GM12873 (cell line): ENCODE measurements around the gene UCMA.

Experiments used
- TF ChIP-seq, protein P1 (sequence below): IDR thresholded peaks from 2 replicates; pipeline ENCODE4 v1.5.1; 2012; ENCODE audit warnings: low read depth, mild to moderate bottlenecking, moderate library complexity, low read length, control low read depth; ENCODE audit not compliant: insufficient read depth; ENCODE audit errors: missing control alignments

Gene UCMA

GRCh38 chr10:13227031-13227430 is 7.1 kb downstream of the UCMA start:
- TF ChIP-seq, protein P1, sequence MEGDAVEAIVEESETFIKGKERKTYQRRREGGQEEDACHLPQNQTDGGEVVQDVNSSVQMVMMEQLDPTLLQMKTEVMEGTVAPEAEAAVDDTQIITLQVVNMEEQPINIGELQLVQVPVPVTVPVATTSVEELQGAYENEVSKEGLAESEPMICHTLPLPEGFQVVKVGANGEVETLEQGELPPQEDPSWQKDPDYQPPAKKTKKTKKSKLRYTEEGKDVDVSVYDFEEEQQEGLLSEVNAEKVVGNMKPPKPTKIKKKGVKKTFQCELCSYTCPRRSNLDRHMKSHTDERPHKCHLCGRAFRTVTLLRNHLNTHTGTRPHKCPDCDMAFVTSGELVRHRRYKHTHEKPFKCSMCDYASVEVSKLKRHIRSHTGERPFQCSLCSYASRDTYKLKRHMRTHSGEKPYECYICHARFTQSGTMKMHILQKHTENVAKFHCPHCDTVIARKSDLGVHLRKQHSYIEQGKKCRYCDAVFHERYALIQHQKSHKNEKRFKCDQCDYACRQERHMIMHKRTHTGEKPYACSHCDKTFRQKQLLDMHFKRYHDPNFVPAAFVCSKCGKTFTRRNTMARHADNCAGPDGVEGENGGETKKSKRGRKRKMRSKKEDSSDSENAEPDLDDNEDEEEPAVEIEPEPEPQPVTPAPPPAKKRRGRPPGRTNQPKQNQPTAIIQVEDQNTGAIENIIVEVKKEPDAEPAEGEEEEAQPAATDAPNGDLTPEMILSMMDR: no peak

DNA sequence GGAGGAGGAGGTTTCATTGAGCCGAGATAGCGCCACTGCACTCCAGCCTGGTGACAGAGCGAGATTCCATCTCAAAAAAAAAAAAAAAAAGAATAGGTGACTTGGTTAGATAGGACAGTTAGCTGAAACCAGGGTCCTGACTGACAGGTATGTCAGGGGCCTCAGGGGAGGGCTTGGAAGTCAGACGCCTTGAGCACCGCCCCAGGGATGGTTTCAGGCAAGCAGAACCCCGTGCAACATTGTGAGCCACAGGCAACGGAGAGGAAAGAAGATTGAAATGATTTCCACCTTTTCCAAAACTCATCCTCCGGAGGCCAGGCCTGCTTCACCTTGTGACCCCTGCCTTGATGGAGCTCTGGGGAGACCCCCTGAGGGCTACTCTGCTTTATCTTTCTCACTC is 8.6 kb downstream of the UCMA start:
- TF ChIP-seq, protein P1: no peak

DNA sequence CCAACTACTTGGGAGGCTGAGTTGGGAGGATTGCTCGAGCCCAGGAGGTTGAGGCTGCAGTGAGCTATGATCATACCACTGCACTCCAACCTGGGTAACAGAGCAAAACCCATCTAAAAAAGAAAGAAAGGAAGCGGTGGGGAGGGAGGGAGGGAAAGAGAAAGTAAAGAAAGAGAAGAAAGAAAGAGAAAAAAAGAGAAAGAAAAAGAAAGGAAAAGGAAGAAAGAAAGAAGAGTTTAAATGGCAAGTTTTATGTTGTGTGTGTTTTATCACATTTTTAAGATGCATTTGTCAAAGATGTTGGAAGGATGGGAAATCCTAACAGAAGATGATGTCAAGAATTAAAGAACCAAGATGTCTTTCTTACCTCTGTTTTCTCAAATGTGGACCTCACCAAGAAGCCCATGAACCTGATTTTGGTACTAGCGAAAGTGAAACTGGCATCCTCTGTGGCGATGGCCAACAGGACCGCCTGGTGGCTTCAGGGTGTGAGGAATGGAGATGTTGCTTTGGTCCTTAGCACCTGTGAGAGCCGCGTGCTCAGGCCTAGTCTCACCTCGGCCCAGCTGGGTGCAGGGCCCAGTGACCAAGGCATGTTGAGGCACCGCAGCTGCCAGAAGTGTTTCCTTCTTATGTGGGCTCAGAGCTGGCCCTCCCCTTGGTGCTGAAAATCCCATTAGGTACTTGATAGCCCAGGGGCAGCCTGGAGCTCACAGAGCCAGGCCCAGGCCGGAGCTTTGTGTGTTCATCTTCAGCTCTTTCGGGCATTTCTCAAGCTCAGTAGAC is 9.8 kb downstream of the UCMA start:
- TF ChIP-seq, protein P1: no peak

- TF ChIP-seq, protein P1: no peak
Observed at GRCh38 chr10:13223241-13223640, 10.9 kb downstream of the UCMA start.

DNA sequence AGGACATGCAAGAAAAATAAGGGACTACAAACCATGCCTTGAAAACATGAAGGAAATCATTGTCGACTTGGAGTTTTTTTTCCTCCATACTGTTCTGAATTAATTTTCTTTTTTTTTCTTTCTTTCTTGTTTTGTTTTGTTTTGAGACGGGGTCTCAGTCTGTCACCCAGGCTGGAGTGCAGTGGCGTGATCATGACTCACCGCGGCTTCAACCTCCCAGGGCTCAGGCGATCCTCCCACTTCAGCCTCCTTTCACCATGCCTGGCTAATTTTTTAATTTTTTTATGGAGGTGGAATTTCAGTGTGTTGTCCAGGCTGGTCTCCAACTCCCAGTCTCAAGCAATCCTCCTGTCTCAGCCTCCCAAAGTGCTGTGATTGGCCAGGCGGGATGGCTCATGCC is 11.6 kb downstream of the UCMA start:
- TF ChIP-seq, protein P1: no peak

GRCh38 chr10:13222151-13222550 is 12.0 kb downstream of the UCMA start:
- TF ChIP-seq, protein P1: no peak

- TF ChIP-seq, protein P1: no peak
Observed at GRCh38 chr10:13221572-13221971, 12.6 kb downstream of the UCMA start.
